ENCODE data around the gene TRAPPC13. TPM values are rescaled to one million over a fixed set of nuclear protein-coding genes. Genes with fewer than 3 reads are reported as not detected.

The TRAPPC13 gene
- total and polyA plus RNA-seq, 2 of the 13 experiments (the other 11 are each of a cell fraction or from before 2014, with no cell fraction given): 8.4 to 19.6 TPM

DNA sequence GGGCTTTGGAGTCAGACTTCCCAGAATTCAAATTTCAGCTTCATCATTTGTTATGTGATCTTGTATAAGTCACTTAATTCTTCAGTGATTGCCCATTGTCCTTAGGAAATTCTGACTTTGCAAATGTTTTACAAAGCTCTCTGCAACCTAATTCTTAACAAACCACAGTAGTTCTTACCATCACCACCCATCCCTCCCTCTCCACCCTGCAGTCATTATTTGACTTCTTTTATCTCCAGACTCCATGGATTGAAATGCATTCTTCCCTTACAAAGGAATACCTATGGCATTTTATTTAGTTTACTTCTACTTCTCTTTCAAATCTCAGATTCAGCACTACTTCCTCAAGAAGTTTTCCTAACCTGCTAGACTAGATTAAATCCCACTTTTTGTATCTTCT is 23.1 kb downstream of the TRAPPC13 start:
- intact Hi-C loops (cut with micrococcal nuclease; ENCODE audit: unreplicated experiment): no loop called here
- Histone ChIP-seq H3K36me3 (replicated peaks in 1 of 2; ENCODE audit: control insufficient read depth in 1 of 2, insufficient read depth in 2 of 2, low read length in 2 of 2) (no peaks in the 10 kb centered on the region), H2AFZ (ENCODE audit: low read length) (no peak overlapping the region), H3K27me3 (ENCODE audit: control insufficient read depth in 1 of 2, insufficient read depth in 2 of 2, low read length in 2 of 2) (no peaks in the 10 kb centered on the region), H4K20me1 (ENCODE audit: insufficient read depth, low read length) (no peaks in the 10 kb centered on the region), H3K27ac (ENCODE audit: extremely low read length, insufficient read depth, low read length) (no peak overlapping the region), H3K79me2 (ENCODE audit: insufficient read depth, low read length) (no peaks in the 10 kb centered on the region), H3K9me3 (ENCODE audit: low read length) (no peaks in the 10 kb centered on the region), H3K4me1 (ENCODE audit: insufficient read depth, low read length) (peaks cover 20% of the 10 kb centered on the region), H3K4me3 (replicated peaks in 1 of 3; ENCODE audit: insufficient read depth in 1 of 3, low read depth in 2 of 3, low read length in 3 of 3) (no peak overlapping the region), H3K9ac (ENCODE audit: insufficient read depth, low read depth, low read length) (no peak overlapping the region), H3K4me2 (ENCODE audit: low read depth, low read length) (no peak overlapping the region)
- DNase-seq (ENCODE audit: low spot score) (no peak), FAIRE-seq (no peak), ATAC-seq (no peak)
- no TSS peak for BruUV-seq (replicated peaks)
- CTCF ChIA-PET (ENCODE audit: low intra/inter-chr PET ratio, low total read pairs): no interaction called here
- in situ Hi-C loops (cut with HindIII; ENCODE audit: extremely low pct_ligation_motif_present, low pct_unique_long_range_greater_than_20kb): no loop called here
- no peak for TF ChIP-seq ZFP62 (CRISPR knock-in tag; IDR thresholded peaks at IDR 0.05)
- TF ChIP-seq ZNF510 (CRISPR knock-in tag; IDR thresholded peaks at IDR 0.05; ENCODE audit: low read depth): no peak
- POLR2A ChIA-PET: no interaction called here

GRCh38 chr5:65651144-65651543 is 26.3 kb downstream of the TRAPPC13 start:
- ChIA-PET POLR2A (interaction anchor here (0.7 to 1.3 kb wide), 2 partner anchors 9 to 88 kb away, joined by 3 read pairs; partner anchors contain the start of genes CENPK and PPWD1), CTCF (ENCODE audit: low intra/inter-chr PET ratio, low total read pairs) (no interaction called here)
- intact Hi-C loops (cut with micrococcal nuclease; ENCODE audit: unreplicated experiment) (no loop called here), in situ Hi-C loops (cut with HindIII; ENCODE audit: extremely low pct_ligation_motif_present, low pct_unique_long_range_greater_than_20kb) (no loop called here)
- 17% methylated on average over 5 of the region's 5 CpGs for WGBS (ENCODE audit: low lambda C conversion rate)
- Histone ChIP-seq H3K4me3 (replicated peaks in 1 of 3; ENCODE audit: insufficient read depth in 1 of 3, low read depth in 2 of 3, low read length in 3 of 3) (no peak overlapping the region), H3K79me2 (ENCODE audit: insufficient read depth, low read length) (no peaks in the 10 kb centered on the region), H3K4me2 (ENCODE audit: low read depth, low read length) (peak overlapping the region; percentile 33), H2AFZ (ENCODE audit: low read length) (no peak overlapping the region), H3K4me1 (ENCODE audit: insufficient read depth, low read length) (peaks cover 20% of the 10 kb centered on the region), H3K9ac (ENCODE audit: insufficient read depth, low read depth, low read length) (no peak overlapping the region), H3K36me3 (replicated peaks in 1 of 2; ENCODE audit: control insufficient read depth in 1 of 2, insufficient read depth in 2 of 2, low read length in 2 of 2) (no peaks in the 10 kb centered on the region), H3K27me3 (ENCODE audit: control insufficient read depth in 1 of 2, insufficient read depth in 2 of 2, low read length in 2 of 2) (no peaks in the 10 kb centered on the region), H4K20me1 (ENCODE audit: insufficient read depth, low read length) (no peaks in the 10 kb centered on the region), H3K27ac (ENCODE audit: extremely low read length, insufficient read depth, low read length) (peak overlapping the region; percentile 73), H3K9me3 (ENCODE audit: low read length) (no peaks in the 10 kb centered on the region)
- DNase-seq (ENCODE audit: low spot score) (peak; percentile 73), FAIRE-seq (peak; percentile 72), ATAC-seq (peak; percentile 93)
- no TSS peak for BruUV-seq (replicated peaks)
- TF ChIP-seq MYC (CRISPR knock-in tag; IDR thresholded peaks at IDR 0.05; ENCODE audit: borderline replicate concordance) (no peak), ZKSCAN8 (CRISPR knock-in tag; IDR thresholded peaks at IDR 0.05; ENCODE audit: borderline replicate concordance) (peak; percentile 64; the same call in 1 of the 2 replicates), ELF4 (CRISPR knock-in tag; IDR thresholded peaks at IDR 0.05; ENCODE audit: borderline replicate concordance) (no peak), ELF3 (CRISPR knock-in tag; IDR thresholded peaks at IDR 0.05) (peak; percentile 54; the same call in 1 of the 2 replicates), ZNF296 (CRISPR knock-in tag; conservative IDR thresholded peaks at IDR 0.05) (no peak), SMAD9 (CRISPR knock-in tag; IDR thresholded peaks at IDR 0.05) (no peak), RFX5 (IDR thresholded peaks at IDR 0.05; ENCODE audit: low read depth, low read length) (no peak), JARID2 (CRISPR knock-in tag; IDR thresholded peaks at IDR 0.05; ENCODE audit: insufficient replicate concordance) (no peak), SOX6 (IDR thresholded peaks at IDR 0.05) (no peak), SOX6 (CRISPR knock-in tag; IDR thresholded peaks at IDR 0.05) (peak; percentile 81), PBX2 (CRISPR knock-in tag; IDR thresholded peaks at IDR 0.05) (no peak), RBAK (CRISPR knock-in tag; IDR thresholded peaks at IDR 0.05) (no peak), NR1H2 (CRISPR knock-in tag; IDR thresholded peaks at IDR 0.05; ENCODE audit: borderline replicate concordance, low read depth) (no peak), SRSF1 (optimal IDR thresholded peaks at IDR 0.05; ENCODE audit: low read depth, low read length) (no peak)
- TF ChIP-seq, protein P1, sequence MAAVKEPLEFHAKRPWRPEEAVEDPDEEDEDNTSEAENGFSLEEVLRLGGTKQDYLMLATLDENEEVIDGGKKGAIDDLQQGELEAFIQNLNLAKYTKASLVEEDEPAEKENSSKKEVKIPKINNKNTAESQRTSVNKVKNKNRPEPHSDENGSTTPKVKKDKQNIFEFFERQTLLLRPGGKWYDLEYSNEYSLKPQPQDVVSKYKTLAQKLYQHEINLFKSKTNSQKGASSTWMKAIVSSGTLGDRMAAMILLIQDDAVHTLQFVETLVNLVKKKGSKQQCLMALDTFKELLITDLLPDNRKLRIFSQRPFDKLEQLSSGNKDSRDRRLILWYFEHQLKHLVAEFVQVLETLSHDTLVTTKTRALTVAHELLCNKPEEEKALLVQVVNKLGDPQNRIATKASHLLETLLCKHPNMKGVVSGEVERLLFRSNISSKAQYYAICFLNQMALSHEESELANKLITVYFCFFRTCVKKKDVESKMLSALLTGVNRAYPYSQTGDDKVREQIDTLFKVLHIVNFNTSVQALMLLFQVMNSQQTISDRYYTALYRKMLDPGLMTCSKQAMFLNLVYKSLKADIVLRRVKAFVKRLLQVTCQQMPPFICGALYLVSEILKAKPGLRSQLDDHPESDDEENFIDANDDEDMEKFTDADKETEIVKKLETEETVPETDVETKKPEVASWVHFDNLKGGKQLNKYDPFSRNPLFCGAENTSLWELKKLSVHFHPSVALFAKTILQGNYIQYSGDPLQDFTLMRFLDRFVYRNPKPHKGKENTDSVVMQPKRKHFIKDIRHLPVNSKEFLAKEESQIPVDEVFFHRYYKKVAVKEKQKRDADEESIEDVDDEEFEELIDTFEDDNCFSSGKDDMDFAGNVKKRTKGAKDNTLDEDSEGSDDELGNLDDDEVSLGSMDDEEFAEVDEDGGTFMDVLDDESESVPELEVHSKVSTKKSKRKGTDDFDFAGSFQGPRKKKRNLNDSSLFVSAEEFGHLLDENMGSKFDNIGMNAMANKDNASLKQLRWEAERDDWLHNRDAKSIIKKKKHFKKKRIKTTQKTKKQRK (IDR thresholded peaks at IDR 0.05; ENCODE audit: low read length): no peak
